Measurements from ENCODE around the gene CIC. TPM values are rescaled to one million over a fixed set of nuclear protein-coding genes. Genes with fewer than 3 reads are reported as not detected.
A peak's percentile ranks its signal among the peaks of the same experiment; 100 is the strongest.

The CIC gene
- total and polyA plus RNA-seq, 2 of the 13 experiments (the other 11 are each of a cell fraction or from before 2014, with no cell fraction given): 5.9 to 8.0 TPM

- no peak for FAIRE-seq
- no peak within 1 kb of the TSS for H2AFZ ChIP-seq (ENCODE audit: low read length)
- no peak within 1 kb of the TSS for H3K27ac ChIP-seq (ENCODE audit: extremely low read length, insufficient read depth, low read length)
- DNase-seq (ENCODE audit: low spot score): no peak
- no peaks in the 10 kb centered on the region for H4K20me1 ChIP-seq (ENCODE audit: insufficient read depth, low read length)
- ChIA-PET POLR2A (interaction anchor here (1.6 kb wide), 1 partner anchor 11 kb away, joined by 5 read pairs; the partner anchor contains the start of genes PAFAH1B3 and PRR19), CTCF (ENCODE audit: low intra/inter-chr PET ratio, low total read pairs) (no interaction called here)
- peaks cover 0 to 10% of the 10 kb centered on the region in 2 experiments; a peak in 3 of 5 replicates for H3K27me3 ChIP-seq (ENCODE audit: control insufficient read depth in 1 of 2, insufficient read depth in 2 of 2, low read length in 2 of 2)
- in situ Hi-C loops (cut with HindIII; ENCODE audit: extremely low pct_ligation_motif_present, low pct_unique_long_range_greater_than_20kb) (no loop called here), intact Hi-C loops (cut with micrococcal nuclease; ENCODE audit: unreplicated experiment) (no loop called here)
- no TSS peak for BruUV-seq (replicated peaks)
- H3K36me3 ChIP-seq (replicated peaks in 1 of 2; ENCODE audit: control insufficient read depth in 1 of 2, insufficient read depth in 2 of 2, low read length in 2 of 2): no peaks in the 10 kb centered on the region
- peak; percentile 63 for ATAC-seq
- peak within 1 kb of the TSS; percentile 71 for H3K4me2 ChIP-seq (ENCODE audit: low read depth, low read length)
- WGBS (ENCODE audit: low lambda C conversion rate): 3% methylated on average over 15 of the region's 67 CpGs
- H3K9me3 ChIP-seq (ENCODE audit: low read length): no peaks in the 10 kb centered on the region
- no peaks in the 10 kb centered on the region for H3K79me2 ChIP-seq (ENCODE audit: insufficient read depth, low read length)
- 0 out of 2 replicates have a peak within 1 kb of the TSS, but pooled peaks have one; percentile 18 for H3K9ac ChIP-seq (ENCODE audit: insufficient read depth, low read depth, low read length)
- H3K4me1 ChIP-seq (ENCODE audit: insufficient read depth, low read length): peaks cover 40% of the 10 kb centered on the region
- H3K4me3 ChIP-seq (replicated peaks in 1 of 3; ENCODE audit: insufficient read depth in 1 of 3, low read depth in 2 of 3, low read length in 3 of 3): peak within 1 kb of the TSS; percentile 65 to 76 (median 76)
- 0 out of 2 replicates have a peak, but pooled peaks have one; percentile 10 for TF ChIP-seq HCFC1 (IDR thresholded peaks at IDR 0.05; ENCODE audit: low read depth, low read length)
- no peak for TF ChIP-seq SMYD3 (CRISPR knock-in tag; IDR thresholded peaks at IDR 0.05)
- peak; percentile 47; the same call in 1 of the 2 replicates for TF ChIP-seq UBTF (CRISPR knock-in tag; IDR thresholded peaks at IDR 0.05)
- peak; percentile 23 for TF ChIP-seq HNRNPK (IDR thresholded peaks at IDR 0.05; ENCODE audit: low read depth, low read length, poor library complexity, severe bottlenecking)
- peak; percentile 33; the same call in 1 of the 2 replicates for TF ChIP-seq GABPB1 (CRISPR knock-in tag; IDR thresholded peaks at IDR 0.05)
- no peak for TF ChIP-seq ZNF713 (CRISPR knock-in tag; IDR thresholded peaks at IDR 0.05)
- peak; percentile 50 for TF ChIP-seq SAP130 (CRISPR knock-in tag; IDR thresholded peaks at IDR 0.05; ENCODE audit: low read depth)
- TF ChIP-seq TAF1 (CRISPR knock-in tag; IDR thresholded peaks at IDR 0.05): no peak
- 0 out of 2 replicates have a peak, but pooled peaks have one; percentile 18 for TF ChIP-seq ZNF274 (CRISPR knock-in tag; IDR thresholded peaks at IDR 0.05)
- no peak for TF ChIP-seq PITX1 (CRISPR knock-in tag; IDR thresholded peaks at IDR 0.05)
- no peak for TF ChIP-seq ZNF431 (CRISPR knock-in tag; IDR thresholded peaks at IDR 0.05; ENCODE audit: borderline replicate concordance, low read depth)
- no peak for TF ChIP-seq ZNF235 (CRISPR knock-in tag; IDR thresholded peaks at IDR 0.05; ENCODE audit: borderline replicate concordance)
- TF ChIP-seq ZNF816 (CRISPR knock-in tag; IDR thresholded peaks at IDR 0.05; ENCODE audit: borderline replicate concordance): peak; percentile 24; the same call in 1 of the 2 replicates
- TF ChIP-seq ZFP82 (CRISPR knock-in tag; IDR thresholded peaks at IDR 0.05; ENCODE audit: borderline replicate concordance): no peak
- no peak for TF ChIP-seq SSRP1 (CRISPR knock-in tag; IDR thresholded peaks at IDR 0.05)
- peak; percentile 95 for TF ChIP-seq PRDM15 (CRISPR knock-in tag; IDR thresholded peaks at IDR 0.05)
- TF ChIP-seq ZNF670 (CRISPR knock-in tag; IDR thresholded peaks at IDR 0.05; ENCODE audit: borderline replicate concordance): no peak
- TF ChIP-seq SNRNP70 (IDR thresholded peaks at IDR 0.05; ENCODE audit: low read depth, low read length): no peak
- TF ChIP-seq FOSL1 (CRISPR knock-in tag; IDR thresholded peaks at IDR 0.05; ENCODE audit: borderline replicate concordance): no peak
These were observed 44.2 kb downstream of the CIC start, which contains the start of gene TMEM145 for GRCh38 chr19:42313096-42313839. TSS of gene TMEM145 (plus strand) at chr19:42313309. CDS start at chr19:42313377, 68 bp downstream.
